Measurements from ENCODE around the gene CCDC47.

DNA sequence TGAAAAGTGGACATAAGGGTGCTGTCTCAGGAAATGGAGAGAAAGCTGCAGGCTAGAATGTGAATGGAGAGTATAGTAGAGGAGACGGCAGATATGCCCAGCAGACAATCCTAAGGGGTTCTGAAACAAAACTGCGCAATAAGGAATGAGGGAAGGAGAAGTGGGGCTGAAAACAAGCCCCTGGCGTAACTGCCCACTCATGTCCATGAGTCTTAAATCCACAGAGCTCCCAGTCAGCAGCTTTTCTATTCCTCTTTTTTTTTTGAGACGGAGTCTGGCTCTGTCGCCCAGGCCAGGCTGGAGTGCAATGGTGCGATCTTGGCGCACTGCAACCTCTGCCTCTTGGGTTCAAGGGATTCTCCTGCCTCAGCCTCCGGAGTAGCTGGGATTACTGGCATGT, 37.7 kb downstream of the CCDC47 start:
- TF ChIP-seq, protein P1, sequence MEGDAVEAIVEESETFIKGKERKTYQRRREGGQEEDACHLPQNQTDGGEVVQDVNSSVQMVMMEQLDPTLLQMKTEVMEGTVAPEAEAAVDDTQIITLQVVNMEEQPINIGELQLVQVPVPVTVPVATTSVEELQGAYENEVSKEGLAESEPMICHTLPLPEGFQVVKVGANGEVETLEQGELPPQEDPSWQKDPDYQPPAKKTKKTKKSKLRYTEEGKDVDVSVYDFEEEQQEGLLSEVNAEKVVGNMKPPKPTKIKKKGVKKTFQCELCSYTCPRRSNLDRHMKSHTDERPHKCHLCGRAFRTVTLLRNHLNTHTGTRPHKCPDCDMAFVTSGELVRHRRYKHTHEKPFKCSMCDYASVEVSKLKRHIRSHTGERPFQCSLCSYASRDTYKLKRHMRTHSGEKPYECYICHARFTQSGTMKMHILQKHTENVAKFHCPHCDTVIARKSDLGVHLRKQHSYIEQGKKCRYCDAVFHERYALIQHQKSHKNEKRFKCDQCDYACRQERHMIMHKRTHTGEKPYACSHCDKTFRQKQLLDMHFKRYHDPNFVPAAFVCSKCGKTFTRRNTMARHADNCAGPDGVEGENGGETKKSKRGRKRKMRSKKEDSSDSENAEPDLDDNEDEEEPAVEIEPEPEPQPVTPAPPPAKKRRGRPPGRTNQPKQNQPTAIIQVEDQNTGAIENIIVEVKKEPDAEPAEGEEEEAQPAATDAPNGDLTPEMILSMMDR (IDR thresholded peaks at IDR 0.05), result no peak
- TF ChIP-seq, protein P2, sequence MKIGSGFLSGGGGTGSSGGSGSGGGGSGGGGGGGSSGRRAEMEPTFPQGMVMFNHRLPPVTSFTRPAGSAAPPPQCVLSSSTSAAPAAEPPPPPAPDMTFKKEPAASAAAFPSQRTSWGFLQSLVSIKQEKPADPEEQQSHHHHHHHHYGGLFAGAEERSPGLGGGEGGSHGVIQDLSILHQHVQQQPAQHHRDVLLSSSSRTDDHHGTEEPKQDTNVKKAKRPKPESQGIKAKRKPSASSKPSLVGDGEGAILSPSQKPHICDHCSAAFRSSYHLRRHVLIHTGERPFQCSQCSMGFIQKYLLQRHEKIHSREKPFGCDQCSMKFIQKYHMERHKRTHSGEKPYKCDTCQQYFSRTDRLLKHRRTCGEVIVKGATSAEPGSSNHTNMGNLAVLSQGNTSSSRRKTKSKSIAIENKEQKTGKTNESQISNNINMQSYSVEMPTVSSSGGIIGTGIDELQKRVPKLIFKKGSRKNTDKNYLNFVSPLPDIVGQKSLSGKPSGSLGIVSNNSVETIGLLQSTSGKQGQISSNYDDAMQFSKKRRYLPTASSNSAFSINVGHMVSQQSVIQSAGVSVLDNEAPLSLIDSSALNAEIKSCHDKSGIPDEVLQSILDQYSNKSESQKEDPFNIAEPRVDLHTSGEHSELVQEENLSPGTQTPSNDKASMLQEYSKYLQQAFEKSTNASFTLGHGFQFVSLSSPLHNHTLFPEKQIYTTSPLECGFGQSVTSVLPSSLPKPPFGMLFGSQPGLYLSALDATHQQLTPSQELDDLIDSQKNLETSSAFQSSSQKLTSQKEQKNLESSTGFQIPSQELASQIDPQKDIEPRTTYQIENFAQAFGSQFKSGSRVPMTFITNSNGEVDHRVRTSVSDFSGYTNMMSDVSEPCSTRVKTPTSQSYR (CRISPR knock-in tag; IDR thresholded peaks at IDR 0.05), result no peak
- TF ChIP-seq NR2C2 (CRISPR knock-in tag; IDR thresholded peaks at IDR 0.05) (no peak), TP53 (CRISPR knock-in tag; IDR thresholded peaks at IDR 0.05) (no peak), ETV6 (CRISPR knock-in tag; IDR thresholded peaks at IDR 0.05) (no peak), IRF2 (CRISPR knock-in tag; IDR thresholded peaks at IDR 0.05; ENCODE audit: borderline replicate concordance, low read depth) (no peak), FOXJ3 (CRISPR knock-in tag; IDR thresholded peaks at IDR 0.05; ENCODE audit: borderline replicate concordance) (no peak)
